Progenitor cell of endocrine pancreas (in vitro differentiated cells): Measurements from ENCODE around the gene SLC20A1. TPM values are rescaled to one million over a fixed set of nuclear protein-coding genes. Genes with fewer than 3 reads are reported as not detected.

Source experiments
- DNase-seq: peaks from one replicate; pipeline ENCODE4 v3.0.0; 2021; ENCODE audit warnings: low spot score; ENCODE audit not compliant: unreplicated experiment
- H3K27ac Mint-ChIP-seq: 2 replicates; pipeline ENCODE4 v1.8.0; 2021; ENCODE audit warnings: mild to moderate bottlenecking, moderate library complexity, mixed read lengths
- H3K27me3 Mint-ChIP-seq: 2 replicates; pipeline ENCODE4 v1.8.0; 2021; ENCODE audit warnings: mixed read lengths
- H3K36me3 Mint-ChIP-seq: 2 replicates; pipeline ENCODE4 v1.8.0; 2022; ENCODE audit warnings: mixed read lengths; ENCODE audit not compliant: insufficient read depth
- H3K4me1 Mint-ChIP-seq: 2 replicates; pipeline ENCODE4 v1.8.0; 2021; ENCODE audit warnings: low read depth, mixed read lengths
- H3K4me3 Mint-ChIP-seq: 2 replicates; pipeline ENCODE4 v1.8.0; 2021; ENCODE audit warnings: low read depth, mild to moderate bottlenecking, moderate library complexity, mixed read lengths
- H3K9me3 Mint-ChIP-seq: 2 replicates; pipeline ENCODE4 v1.8.0; 2021; ENCODE audit warnings: low read depth, mixed read lengths
- CTCF ChIP-seq: fragments of 200-600 bp; sonication (generic); IDR thresholded peaks from one replicate; pipeline ENCODE4 v1.5.0; 2021; ENCODE audit warnings: antibody characterized with exemption, mild to moderate bottlenecking; ENCODE audit not compliant: unreplicated experiment
- total RNA-seq: library from RNA; stranded (reverse); gene quantifications from 2 replicates; pipeline ENCODE4 v1.2.1, GENCODE V29; 2021

The SLC20A1 gene
- total RNA-seq, 1 donor from 2014 or later, result 56.0 TPM

- Mint-ChIP-seq H3K27me3 (peaks cover 17% of the 10 kb centered on the region), H3K36me3 (no peaks in the 10 kb centered on the region), H3K9me3 (no peaks in the 10 kb centered on the region), H3K27ac (no peak overlapping the region), H3K4me3 (no peak overlapping the region), H3K4me1 (peaks cover 13% of the 10 kb centered on the region)
- no peak for DNase-seq
- TF ChIP-seq CTCF, result no peak
These were observed 16.5 kb upstream of the SLC20A1 start for GRCh38 chr2:112629224-112629623.

GRCh38 chr2:112629823-112630222 is 15.9 kb upstream of the SLC20A1 start:
- DNase-seq, result no peak
- Mint-ChIP-seq H3K27me3 (peaks cover 21% of the 10 kb centered on the region), H3K27ac (no peak overlapping the region), H3K36me3 (no peaks in the 10 kb centered on the region), H3K4me3 (no peak overlapping the region), H3K4me1 (peaks cover 13% of the 10 kb centered on the region), H3K9me3 (no peaks in the 10 kb centered on the region)
- TF ChIP-seq CTCF, result no peak

- H3K4me3 Mint-ChIP-seq, result no peak overlapping the region
These were observed 15.5 kb upstream of the SLC20A1 start for GRCh38 chr2:112630268-112630667.

GRCh38 chr2:112633708-112634107 is 12.0 kb upstream of the SLC20A1 start:
- peak overlapping the region; percentile 48 for H3K27ac Mint-ChIP-seq
- no peaks in the 10 kb centered on the region for H3K36me3 Mint-ChIP-seq
- peaks cover 13% of the 10 kb centered on the region for H3K4me1 Mint-ChIP-seq
- peaks cover 34% of the 10 kb centered on the region for H3K27me3 Mint-ChIP-seq
- H3K4me3 Mint-ChIP-seq, result no peak overlapping the region
- no peak for TF ChIP-seq CTCF
- no peak for DNase-seq
- H3K9me3 Mint-ChIP-seq, result no peaks in the 10 kb centered on the region

More at GRCh38 chr2:112630268-112630667, 15.5 kb upstream of the SLC20A1 start:
- Mint-ChIP-seq H3K27me3 (peaks cover 24% of the 10 kb centered on the region), H3K9me3 (no peaks in the 10 kb centered on the region), H3K36me3 (no peaks in the 10 kb centered on the region), H3K4me1 (peaks cover 13% of the 10 kb centered on the region), H3K27ac (no peak overlapping the region)
- DNase-seq, result no peak
- TF ChIP-seq CTCF, result no peak

- peaks cover 13% of the 10 kb centered on the region for H3K4me1 Mint-ChIP-seq
- H3K36me3 Mint-ChIP-seq, result no peaks in the 10 kb centered on the region
- no peak overlapping the region for H3K4me3 Mint-ChIP-seq
- peaks cover 34% of the 10 kb centered on the region for H3K27me3 Mint-ChIP-seq
- H3K27ac Mint-ChIP-seq, result peak overlapping the region; percentile 48
- no peak for DNase-seq
- H3K9me3 Mint-ChIP-seq, result no peaks in the 10 kb centered on the region
- no peak for TF ChIP-seq CTCF
These were observed 11.4 kb upstream of the SLC20A1 start for GRCh38 chr2:112634153-112634873.
